SK-N-MC (cell line): ENCODE data around the gene SPNS3.

Experiments
- EZH2 ChIP-seq: fragments of 200-600 bp; sonication (generic); IDR thresholded peaks from one replicate; pipeline ENCODE4 v1.6.1; 2017; ENCODE audit warnings: antibody characterized with exemption
- FOXP2 ChIP-seq: optimal IDR thresholded peaks from 2 replicates; pipeline ENCODE3; 2011; ENCODE audit warnings: mild to moderate bottlenecking, moderate library complexity; ENCODE audit not compliant: insufficient read depth; ENCODE audit errors: extremely low read length, control extremely low read depth
- POLR2AphosphoS5 ChIP-seq: IDR thresholded peaks from 2 replicates; pipeline ENCODE4 v1.6.1; 2012; ENCODE audit warnings: mild to moderate bottlenecking, low read depth, low read length, borderline replicate concordance

DNA sequence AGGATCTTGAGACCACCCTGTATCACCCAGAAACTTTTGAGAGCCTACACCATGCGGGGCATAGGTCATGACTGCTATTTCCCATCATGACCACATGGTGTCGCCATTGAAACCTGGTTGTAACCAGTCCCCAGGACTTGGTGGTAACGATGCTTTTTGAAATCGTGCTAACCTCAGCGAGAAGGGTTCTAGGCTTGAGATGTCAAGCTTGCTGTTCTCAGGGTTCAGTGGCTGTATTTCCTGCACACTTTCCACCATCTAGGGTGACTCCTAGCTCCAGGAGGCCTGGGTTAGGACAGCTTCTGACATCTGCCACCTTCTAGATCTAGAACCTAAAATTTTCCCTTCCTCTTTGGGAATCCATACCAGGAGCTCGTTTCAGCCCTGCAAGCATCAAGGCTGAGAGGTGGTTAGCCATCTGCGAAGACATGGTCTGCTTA, 13.0 kb upstream of the SPNS3 start:
- TF ChIP-seq EZH2 (no peak), POLR2AphosphoS5 (no peak), FOXP2 (no peak)
